ENCODE results near the gene GVQW3.

GRCh38 chr11:76369406-76369805 is 11.7 kb upstream of the GVQW3 start:
- TF ChIP-seq EZH2 (IDR thresholded peaks at IDR 0.05; ENCODE audit: borderline replicate concordance, low read length) (no peak), CTCF (conservative IDR thresholded peaks at IDR 0.05 in 1 of 2, IDR thresholded peaks at IDR 0.05 in 1 of 2; ENCODE audit: extremely low read depth in 1 of 2, insufficient read depth in 1 of 2, low read depth in 1 of 2, low read length in 2 of 2) (no peak)

All from mammary epithelial cell (primary cell).